Measurements from ENCODE around the gene NECTIN1. TPM values are rescaled to one million over a fixed set of nuclear protein-coding genes. Genes with fewer than 3 reads are reported as not detected.

NECTIN1 gene
- total RNA-seq, 4 donors from 2014 or later, result 112 to 176 (median 164) TPM

- 71% methylated on average over 2 of the region's 4 CpGs for WGBS
- H3K36me3 ChIP-seq, result no peaks in the 10 kb centered on the region
- no peaks in the 10 kb centered on the region for H3K9me3 ChIP-seq
Observed at GRCh38 chr11:119776031-119776636, 47.1 kb upstream of the NECTIN1 start.

GRCh38 chr11:119774172-119774763, 45.3 kb upstream of the NECTIN1 start:
- 94% methylated on average over 1 of the region's 1 CpG for WGBS
- no peaks in the 10 kb centered on the region for H3K9me3 ChIP-seq
- no peak for DNase-seq (ENCODE audit: low spot score in 2 of 2)
- H3K4me3 ChIP-seq, result no peak overlapping the region
- no peak overlapping the region for H3K27ac ChIP-seq
- H3K27me3 ChIP-seq, result peaks cover 14% of the 10 kb centered on the region
- H3K4me1 ChIP-seq, result no peaks in the 10 kb centered on the region
- H3K36me3 ChIP-seq, result no peaks in the 10 kb centered on the region
- no peak for TF ChIP-seq POLR2A (IDR thresholded peaks at IDR 0.05)

More at GRCh38 chr11:119776031-119776636, 47.1 kb upstream of the NECTIN1 start:
- Histone ChIP-seq H3K27ac (no peak overlapping the region), H3K4me1 (no peaks in the 10 kb centered on the region), H3K27me3 (peaks cover 14% of the 10 kb centered on the region), H3K4me3 (no peak overlapping the region)
- no peak for DNase-seq (ENCODE audit: low spot score in 2 of 2)
- TF ChIP-seq EP300 (IDR thresholded peaks at IDR 0.05), result no peak
- no peak for TF ChIP-seq POLR2AphosphoS5 (IDR thresholded peaks at IDR 0.05)
- no peak for TF ChIP-seq POLR2A (IDR thresholded peaks at IDR 0.05)
- TF ChIP-seq, protein P1, sequence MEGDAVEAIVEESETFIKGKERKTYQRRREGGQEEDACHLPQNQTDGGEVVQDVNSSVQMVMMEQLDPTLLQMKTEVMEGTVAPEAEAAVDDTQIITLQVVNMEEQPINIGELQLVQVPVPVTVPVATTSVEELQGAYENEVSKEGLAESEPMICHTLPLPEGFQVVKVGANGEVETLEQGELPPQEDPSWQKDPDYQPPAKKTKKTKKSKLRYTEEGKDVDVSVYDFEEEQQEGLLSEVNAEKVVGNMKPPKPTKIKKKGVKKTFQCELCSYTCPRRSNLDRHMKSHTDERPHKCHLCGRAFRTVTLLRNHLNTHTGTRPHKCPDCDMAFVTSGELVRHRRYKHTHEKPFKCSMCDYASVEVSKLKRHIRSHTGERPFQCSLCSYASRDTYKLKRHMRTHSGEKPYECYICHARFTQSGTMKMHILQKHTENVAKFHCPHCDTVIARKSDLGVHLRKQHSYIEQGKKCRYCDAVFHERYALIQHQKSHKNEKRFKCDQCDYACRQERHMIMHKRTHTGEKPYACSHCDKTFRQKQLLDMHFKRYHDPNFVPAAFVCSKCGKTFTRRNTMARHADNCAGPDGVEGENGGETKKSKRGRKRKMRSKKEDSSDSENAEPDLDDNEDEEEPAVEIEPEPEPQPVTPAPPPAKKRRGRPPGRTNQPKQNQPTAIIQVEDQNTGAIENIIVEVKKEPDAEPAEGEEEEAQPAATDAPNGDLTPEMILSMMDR (IDR thresholded peaks at IDR 0.05), result no peak

GRCh38 chr11:119772641-119773415, 43.8 kb upstream of the NECTIN1 start:
- Histone ChIP-seq H3K4me3 (no peak overlapping the region), H3K27ac (no peak overlapping the region), H3K9me3 (no peaks in the 10 kb centered on the region), H3K4me1 (no peaks in the 10 kb centered on the region), H3K27me3 (peaks cover 14% of the 10 kb centered on the region), H3K36me3 (no peaks in the 10 kb centered on the region)
- TF ChIP-seq POLR2A (IDR thresholded peaks at IDR 0.05) (no peak), EP300 (IDR thresholded peaks at IDR 0.05) (no peak), POLR2AphosphoS5 (IDR thresholded peaks at IDR 0.05) (no peak)
- TF ChIP-seq, protein P1 (IDR thresholded peaks at IDR 0.05), result no peak
- 73% methylated on average over 8 of the region's 8 CpGs for WGBS
- DNase-seq (ENCODE audit: low spot score in 2 of 2), result no peak

DNA sequence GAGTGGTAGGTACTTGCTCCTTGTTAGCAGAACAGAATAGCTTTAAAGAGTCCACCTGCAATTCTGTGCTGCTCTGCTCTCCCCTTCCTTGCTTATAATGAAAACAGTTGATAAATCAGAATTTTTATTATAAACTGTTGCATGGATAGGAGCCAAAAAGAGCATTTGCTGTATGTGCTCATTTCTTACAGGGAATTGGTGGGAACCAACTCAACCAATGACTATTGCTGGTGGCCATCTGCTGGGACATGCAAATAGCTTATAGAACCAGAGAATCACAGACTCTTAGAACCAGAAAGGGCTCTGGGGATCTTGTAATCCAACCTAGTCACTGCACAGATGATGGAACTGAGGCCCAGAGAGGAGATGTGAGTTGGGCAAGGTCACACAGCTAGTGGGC, 43.1 kb upstream of the NECTIN1 start:
- Histone ChIP-seq H3K9me3 (no peaks in the 10 kb centered on the region), H3K36me3 (no peaks in the 10 kb centered on the region), H3K4me1 (no peaks in the 10 kb centered on the region), H3K27me3 (peaks cover 11% of the 10 kb centered on the region), H3K27ac (no peak overlapping the region), H3K4me3 (no peak overlapping the region)
- TF ChIP-seq EP300 (IDR thresholded peaks at IDR 0.05), result no peak
- TF ChIP-seq POLR2A (IDR thresholded peaks at IDR 0.05), result no peak
- DNase-seq (ENCODE audit: low spot score in 2 of 2), result no peak

DNA sequence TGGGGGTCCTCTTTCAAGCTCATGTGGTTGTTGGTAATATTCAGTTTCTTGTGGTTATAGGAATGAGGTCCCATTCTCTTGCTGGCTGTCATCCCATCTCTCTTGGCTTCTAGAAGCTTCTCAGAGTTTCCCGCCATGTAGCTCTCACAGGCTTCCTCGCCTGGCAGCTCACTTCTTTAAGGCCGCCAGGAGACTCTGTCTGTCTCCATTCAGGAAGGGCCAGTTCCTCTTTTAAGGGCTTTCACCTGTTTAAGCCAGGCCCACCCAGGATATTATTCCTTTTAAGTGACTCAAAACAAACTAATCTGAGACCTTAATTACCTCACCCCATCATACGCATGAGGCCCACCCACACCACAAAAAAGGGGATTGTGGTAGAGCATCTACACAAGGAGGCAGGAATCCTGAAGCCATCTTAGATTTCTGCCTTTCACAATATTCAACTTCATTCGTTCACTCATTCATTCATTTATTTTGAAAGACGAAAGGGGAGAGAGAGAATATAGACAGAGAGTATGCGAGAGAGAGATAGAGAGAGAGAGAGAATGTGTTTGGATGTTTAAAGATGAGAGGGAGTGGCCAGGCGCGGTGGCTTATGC, 42.3 kb upstream of the NECTIN1 start:
- Histone ChIP-seq H3K4me1 (no peaks in the 10 kb centered on the region), H3K36me3 (no peaks in the 10 kb centered on the region), H3K27me3 (peaks cover 11% of the 10 kb centered on the region), H3K4me3 (no peak overlapping the region), H3K9me3 (no peaks in the 10 kb centered on the region), H3K27ac (no peak overlapping the region)
- WGBS, result 90% methylated on average over 9 of the region's 9 CpGs
- DNase-seq (ENCODE audit: low spot score in 2 of 2), result no peak
- TF ChIP-seq, protein P1 (IDR thresholded peaks at IDR 0.05), result no peak
- TF ChIP-seq POLR2A (IDR thresholded peaks at IDR 0.05) (no peak), EP300 (IDR thresholded peaks at IDR 0.05) (no peak), POLR2AphosphoS5 (IDR thresholded peaks at IDR 0.05) (no peak)

GRCh38 chr11:119765628-119766027, 36.6 kb upstream of the NECTIN1 start:
- Histone ChIP-seq H3K27ac (no peak overlapping the region), H3K9me3 (no peaks in the 10 kb centered on the region), H3K4me1 (no peaks in the 10 kb centered on the region), H3K4me3 (no peak overlapping the region), H3K27me3 (no peaks in the 10 kb centered on the region), H3K36me3 (no peaks in the 10 kb centered on the region)
- DNase-seq (ENCODE audit: low spot score in 2 of 2), result no peak
- WGBS, result 87% methylated on average over 4 of the region's 4 CpGs
- TF ChIP-seq, protein P1 (IDR thresholded peaks at IDR 0.05), result no peak
- no peak for TF ChIP-seq EP300 (IDR thresholded peaks at IDR 0.05)
- no peak for TF ChIP-seq POLR2A (IDR thresholded peaks at IDR 0.05)
- no peak for TF ChIP-seq POLR2AphosphoS5 (IDR thresholded peaks at IDR 0.05)
